Stimulated activated CD8-positive, alpha-beta memory T cell treated with anti-CD3 and anti-CD28 coated beads, Interleukin-7, amount 100 ng/mL, for 48 hours (primary cell): ENCODE measurements around the gene AKAP1.
A peak's percentile ranks its signal among the peaks of the same experiment; 100 is the strongest.
"Not testable (repeated sequence)": the region's sequence is repeated elsewhere in the genome, so short reads cannot be mapped to it uniquely, and the experiment has no call there.

Experiments used
- DNase-seq, 2 donors: peaks; one replicate each; pipeline ENCODE4 v3.0.0-alpha.2; 2020; ENCODE audit warnings: low read depth in 1 of 2; ENCODE audit errors: extremely low read depth in 1 of 2

The AKAP1 gene

GRCh38 chr17:57073626-57074025, 11.4 kb upstream of the AKAP1 start:
- DNase-seq, result no peak

GRCh38 chr17:57075193-57075592, 9.9 kb upstream of the AKAP1 start:
- no peak for DNase-seq

- no peak for DNase-seq
These were observed 9.3 kb upstream of the AKAP1 start for GRCh38 chr17:57075785-57076184.

GRCh38 chr17:57077000-57077399, 8.0 kb upstream of the AKAP1 start:
- no peak for DNase-seq

- DNase-seq, result no peak
These were observed 6.8 kb upstream of the AKAP1 start for GRCh38 chr17:57078274-57078673.

- DNase-seq, result no peak
These were observed 4.3 kb upstream of the AKAP1 start for GRCh38 chr17:57080718-57081117.

- DNase-seq, result no peak
These were observed 2.6 kb upstream of the AKAP1 start for GRCh38 chr17:57082441-57082840.

- DNase-seq, result no peak
These were observed 665 bp upstream of the AKAP1 start for GRCh38 chr17:57084361-57084801.

- DNase-seq, result peak in 1 of 2 donors; percentile 25
These were observed 512 bp downstream of the AKAP1 start for GRCh38 chr17:57085448-57086068.

- DNase-seq, result no peak
These were observed 1.3 kb downstream of the AKAP1 start for GRCh38 chr17:57086069-57086930.

GRCh38 chr17:57088298-57088697, 3.3 kb downstream of the AKAP1 start:
- no peak for DNase-seq

- DNase-seq, result no peak
These were observed 4.3 kb downstream of the AKAP1 start for GRCh38 chr17:57089391-57089790.

- DNase-seq, result no peak
These were observed 5.6 kb downstream of the AKAP1 start for GRCh38 chr17:57090560-57091185.

GRCh38 chr17:57091186-57091618, 6.2 kb downstream of the AKAP1 start:
- DNase-seq, result no peak

- DNase-seq, result no peak
These were observed 7.1 kb downstream of the AKAP1 start for GRCh38 chr17:57092171-57092570.

- DNase-seq, result no peak
These were observed 7.7 kb downstream of the AKAP1 start for GRCh38 chr17:57092779-57093178.

- DNase-seq, result no peak
These were observed 11.6 kb downstream of the AKAP1 start for GRCh38 chr17:57096472-57097202.

GRCh38 chr17:57097832-57098421, 12.9 kb downstream of the AKAP1 start:
- DNase-seq, result no peak

GRCh38 chr17:57099165-57099564, 14.1 kb downstream of the AKAP1 start:
- DNase-seq, result no peak

GRCh38 chr17:57102122-57102521, 17.1 kb downstream of the AKAP1 start:
- no peak for DNase-seq

- DNase-seq, result not testable (repeated sequence)
These were observed 17.6 kb downstream of the AKAP1 start for GRCh38 chr17:57102660-57103059.
